Calu3 (cell line): ENCODE measurements around the gene ATP2C2. TPM values are rescaled to one million over a fixed set of nuclear protein-coding genes. Genes with fewer than 3 reads are reported as not detected.
A peak's percentile ranks its signal among the peaks of the same experiment; 100 is the strongest.

Experiments used
- BruUV-seq: library from RNA; stranded (reverse); fragments of 400-500 nt; replicated peaks from 2 replicates; lab custom pipeline; 2021; lab: Mats Ljungman, UMichigan
- CTCF ChIA-PET: fragments of 300-600 bp; sonication (Branson Sonifier 250); formaldehyde crosslinking; loops from one replicate; lab custom pipeline; 2022; ENCODE audit warnings: antibody characterized with exemption; lab: Charles Lee
- DNase-seq: peaks from one replicate; pipeline ENCODE4 v3.0.0; 2022
- H3K27ac Mint-ChIP-seq: one replicate; pipeline ENCODE4 v1.8.0; 2022; ENCODE audit warnings: mixed read lengths; ENCODE audit not compliant: unreplicated experiment
- H3K27me3 Mint-ChIP-seq: one replicate; pipeline ENCODE4 v1.8.0; 2022; ENCODE audit warnings: mixed read lengths; ENCODE audit not compliant: unreplicated experiment
- H3K36me3 Mint-ChIP-seq: one replicate; pipeline ENCODE4 v1.8.0; 2022; ENCODE audit warnings: mild to moderate bottlenecking, moderate library complexity, mixed read lengths; ENCODE audit not compliant: insufficient read depth, unreplicated experiment
- H3K4me1 Mint-ChIP-seq: one replicate; pipeline ENCODE4 v1.8.0; 2022; ENCODE audit warnings: mild to moderate bottlenecking, low read depth, mixed read lengths; ENCODE audit not compliant: unreplicated experiment
- H3K4me3 Mint-ChIP-seq: one replicate; pipeline ENCODE4 v1.8.0; 2022; ENCODE audit warnings: mild to moderate bottlenecking, low read depth, moderate library complexity, mixed read lengths; ENCODE audit not compliant: unreplicated experiment
- H3K9me3 Mint-ChIP-seq: one replicate; pipeline ENCODE4 v1.8.0; 2022; ENCODE audit warnings: low read depth, mixed read lengths; ENCODE audit not compliant: unreplicated experiment
- intact Hi-C: fragments of 100-400 bp; cut with micrococcal nuclease; formaldehyde crosslinking; loops from one replicate; pipeline ENCODE4 v1.10.0; 2022; ENCODE audit not compliant: unreplicated experiment
- total RNA-seq: library from RNA; stranded (reverse); gene quantifications from 2 replicates; pipeline ENCODE4 v1.2.3, GENCODE V29; 2022
- TF ChIP-seq, protein P1 (sequence below): fragments of 200-600 bp; IDR thresholded peaks from one replicate; pipeline ENCODE4 v1.8.0; 2022; ENCODE audit warnings: antibody characterized with exemption; ENCODE audit not compliant: unreplicated experiment

The ATP2C2 gene
- total RNA-seq, 1 experiment from 2014 or later, result 30.5 TPM

DNA sequence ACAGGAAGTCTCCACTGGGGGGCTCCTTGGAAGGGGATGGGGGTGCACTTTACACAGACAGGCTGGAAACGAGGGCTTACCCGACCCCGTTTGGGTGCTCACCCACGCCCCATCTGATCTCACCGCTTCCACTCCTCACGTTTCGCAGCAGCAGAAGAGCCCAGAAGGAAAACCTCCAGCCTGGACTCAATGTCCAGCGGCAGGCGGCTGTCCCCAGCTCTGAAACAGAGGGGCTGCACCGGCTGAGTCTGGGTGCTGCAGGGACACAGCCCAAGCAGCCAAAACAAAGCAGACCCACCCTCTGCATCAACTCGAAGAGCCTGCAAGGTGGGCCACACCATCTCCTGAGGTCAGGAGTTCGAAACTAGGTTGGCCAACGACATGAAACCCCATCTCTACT lies 132.2 kb downstream of the ATP2C2 start:
- peaks cover 52% of the 10 kb centered on the region for H3K4me1 Mint-ChIP-seq
- DNase-seq, result no peak
- TF ChIP-seq, protein P1, sequence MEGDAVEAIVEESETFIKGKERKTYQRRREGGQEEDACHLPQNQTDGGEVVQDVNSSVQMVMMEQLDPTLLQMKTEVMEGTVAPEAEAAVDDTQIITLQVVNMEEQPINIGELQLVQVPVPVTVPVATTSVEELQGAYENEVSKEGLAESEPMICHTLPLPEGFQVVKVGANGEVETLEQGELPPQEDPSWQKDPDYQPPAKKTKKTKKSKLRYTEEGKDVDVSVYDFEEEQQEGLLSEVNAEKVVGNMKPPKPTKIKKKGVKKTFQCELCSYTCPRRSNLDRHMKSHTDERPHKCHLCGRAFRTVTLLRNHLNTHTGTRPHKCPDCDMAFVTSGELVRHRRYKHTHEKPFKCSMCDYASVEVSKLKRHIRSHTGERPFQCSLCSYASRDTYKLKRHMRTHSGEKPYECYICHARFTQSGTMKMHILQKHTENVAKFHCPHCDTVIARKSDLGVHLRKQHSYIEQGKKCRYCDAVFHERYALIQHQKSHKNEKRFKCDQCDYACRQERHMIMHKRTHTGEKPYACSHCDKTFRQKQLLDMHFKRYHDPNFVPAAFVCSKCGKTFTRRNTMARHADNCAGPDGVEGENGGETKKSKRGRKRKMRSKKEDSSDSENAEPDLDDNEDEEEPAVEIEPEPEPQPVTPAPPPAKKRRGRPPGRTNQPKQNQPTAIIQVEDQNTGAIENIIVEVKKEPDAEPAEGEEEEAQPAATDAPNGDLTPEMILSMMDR, result no peak
- CTCF ChIA-PET, result no interaction called here
- H3K36me3 Mint-ChIP-seq, result peaks cover 41% of the 10 kb centered on the region
- peak overlapping the region; percentile 36 for H3K27ac Mint-ChIP-seq
- no TSS peak for BruUV-seq
- no peaks in the 10 kb centered on the region for H3K27me3 Mint-ChIP-seq
- H3K4me3 Mint-ChIP-seq, result no peak overlapping the region
- intact Hi-C loops, result no loop called here
- H3K9me3 Mint-ChIP-seq, result no peaks in the 10 kb centered on the region

DNA sequence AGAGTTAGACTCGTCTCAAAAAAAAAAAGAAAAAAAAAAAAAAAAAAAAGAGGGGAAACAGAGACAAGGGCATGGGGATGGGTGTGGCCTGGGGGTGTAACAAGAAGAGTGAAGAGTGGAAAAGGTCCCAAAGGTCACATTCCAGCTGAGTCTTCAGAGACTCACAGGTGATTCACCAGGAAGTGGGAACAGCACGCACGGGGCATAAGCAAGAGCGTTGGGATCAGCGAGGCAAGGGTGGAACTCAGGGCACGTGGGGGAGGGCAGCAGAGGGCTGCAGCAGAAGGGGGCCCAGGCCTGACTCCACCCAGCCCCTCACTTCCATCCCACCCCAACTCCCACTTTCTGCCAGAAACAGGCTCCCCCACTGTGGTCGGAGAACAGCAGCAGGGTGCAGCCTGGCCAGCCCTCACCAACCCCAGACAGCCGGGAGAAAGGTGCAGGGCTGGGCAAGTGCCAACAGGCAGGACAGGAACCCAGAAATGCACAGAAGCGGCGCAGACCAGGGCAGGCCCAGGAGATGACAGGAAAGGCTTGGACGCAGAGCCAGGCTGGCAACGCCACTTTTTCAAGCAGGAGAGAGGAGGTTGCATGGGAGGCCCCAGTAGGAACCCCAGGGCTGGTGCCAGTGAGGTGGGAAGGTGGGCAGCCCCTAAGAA lies 132.9 kb downstream of the ATP2C2 start:
- intact Hi-C loops, result no loop called here
- TF ChIP-seq, protein P1, result no peak
- H3K9me3 Mint-ChIP-seq, result no peaks in the 10 kb centered on the region
- H3K4me1 Mint-ChIP-seq, result peaks cover 59% of the 10 kb centered on the region
- no TSS peak for BruUV-seq
- H3K4me3 Mint-ChIP-seq, result peak overlapping the region; percentile 49
- CTCF ChIA-PET, result no interaction called here
- peaks cover 36% of the 10 kb centered on the region for H3K36me3 Mint-ChIP-seq
- DNase-seq, result peak; percentile 63
- peak overlapping the region; percentile 36 for H3K27ac Mint-ChIP-seq
- H3K27me3 Mint-ChIP-seq, result no peaks in the 10 kb centered on the region

DNA sequence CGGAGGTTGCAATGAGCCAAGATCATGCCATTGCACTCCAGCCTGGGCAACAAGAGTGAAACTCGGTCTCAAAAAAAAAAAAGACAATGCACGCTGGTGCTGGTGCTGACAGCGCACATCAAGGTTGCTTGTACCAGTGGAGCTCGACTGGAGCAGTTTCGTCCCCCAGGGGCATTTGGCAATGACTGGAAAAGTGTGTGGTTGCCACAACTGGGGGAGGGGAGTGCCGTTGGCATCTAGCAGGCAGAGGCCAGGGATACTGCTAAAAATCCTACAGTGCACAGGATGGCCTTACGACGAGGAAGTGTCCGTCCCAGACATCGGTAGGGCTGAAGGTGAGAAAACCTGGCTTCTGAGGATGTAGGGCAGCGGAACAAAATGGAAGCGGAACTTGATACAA lies 133.7 kb downstream of the ATP2C2 start:
- CTCF ChIA-PET, result no interaction called here
- no peak overlapping the region for H3K27ac Mint-ChIP-seq
- H3K36me3 Mint-ChIP-seq, result peaks cover 32% of the 10 kb centered on the region
- intact Hi-C loops, result no loop called here
- no peak for DNase-seq
- no peaks in the 10 kb centered on the region for H3K9me3 Mint-ChIP-seq
- H3K27me3 Mint-ChIP-seq, result no peaks in the 10 kb centered on the region
- no peak overlapping the region for H3K4me3 Mint-ChIP-seq
- TF ChIP-seq, protein P1, result no peak
- H3K4me1 Mint-ChIP-seq, result peaks cover 62% of the 10 kb centered on the region
- BruUV-seq, result no TSS peak

DNA sequence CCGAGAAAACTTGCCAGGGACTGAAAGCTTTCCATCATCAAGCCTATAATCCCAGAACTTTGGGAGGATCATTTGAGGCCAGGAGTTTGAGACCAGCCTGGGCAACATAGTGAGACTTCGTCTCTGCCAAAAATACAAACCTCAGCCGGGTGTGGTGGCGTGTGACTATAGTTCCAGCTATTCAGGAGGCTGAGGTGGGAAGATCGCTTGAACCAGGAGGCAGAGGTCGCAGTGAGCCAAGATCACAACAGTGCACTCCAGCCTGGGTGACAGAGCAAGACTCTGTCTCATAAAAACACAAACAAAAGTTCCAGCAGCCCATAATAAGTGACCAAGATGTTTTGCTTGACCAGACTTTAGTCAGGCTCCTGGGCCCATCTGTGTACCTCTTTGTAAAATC lies 134.2 kb downstream of the ATP2C2 start:
- intact Hi-C loops, result no loop called here
- Mint-ChIP-seq H3K4me3 (no peak overlapping the region), H3K4me1 (peaks cover 62% of the 10 kb centered on the region), H3K27me3 (no peaks in the 10 kb centered on the region), H3K27ac (no peak overlapping the region), H3K9me3 (no peaks in the 10 kb centered on the region), H3K36me3 (peaks cover 34% of the 10 kb centered on the region)
- TF ChIP-seq, protein P1, result no peak
- DNase-seq, result no peak
- BruUV-seq, result no TSS peak
- CTCF ChIA-PET, result no interaction called here
